ENCODE measurements around the gene OR5K1.

Gene OR5K1

DNA sequence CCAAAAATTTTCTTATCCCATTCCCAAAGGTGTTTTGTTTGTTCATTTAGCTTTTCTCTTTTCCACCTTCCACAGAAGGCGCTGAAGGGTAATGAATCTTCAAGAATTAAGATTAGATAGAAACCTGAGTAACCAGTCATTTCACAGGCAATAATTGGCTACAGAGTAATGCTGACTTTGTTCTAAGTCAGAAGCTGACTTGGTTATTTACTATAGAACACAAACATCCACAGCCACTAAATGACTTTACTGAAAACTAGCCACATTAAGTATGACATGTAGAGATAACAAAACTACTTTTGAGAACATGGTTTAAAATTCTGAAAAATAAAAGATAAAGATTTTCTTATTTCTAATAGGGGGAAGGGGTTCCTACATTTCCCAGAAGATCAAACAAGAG is 51.9 kb downstream of the OR5K1 start:
- no peak for DNase-seq (ENCODE audit: low spot score)

DNA sequence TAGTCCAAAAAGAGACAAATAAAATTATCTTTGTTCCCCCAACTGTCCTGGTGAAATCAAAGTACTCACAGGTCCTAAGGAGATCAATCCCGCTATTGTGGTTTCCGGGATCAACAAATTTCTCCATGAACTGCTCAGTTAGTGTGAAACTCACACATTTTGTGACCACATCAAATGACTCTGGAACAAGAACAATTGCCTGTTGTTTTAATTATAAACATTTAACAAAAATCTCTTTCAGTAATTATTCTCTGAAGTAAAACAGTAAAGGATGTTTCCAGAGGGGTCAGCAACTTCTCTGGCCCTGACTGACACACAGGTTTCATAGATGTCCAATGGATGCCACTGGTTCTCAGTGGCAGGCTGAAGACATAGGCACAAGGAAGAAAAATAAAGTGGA is 55.8 kb downstream of the OR5K1 start:
- no peak for DNase-seq (ENCODE audit: low spot score)

GRCh38 chr3:98519351-98519750 is 56.4 kb downstream of the OR5K1 start:
- DNase-seq (ENCODE audit: low spot score), result no peak

DNA sequence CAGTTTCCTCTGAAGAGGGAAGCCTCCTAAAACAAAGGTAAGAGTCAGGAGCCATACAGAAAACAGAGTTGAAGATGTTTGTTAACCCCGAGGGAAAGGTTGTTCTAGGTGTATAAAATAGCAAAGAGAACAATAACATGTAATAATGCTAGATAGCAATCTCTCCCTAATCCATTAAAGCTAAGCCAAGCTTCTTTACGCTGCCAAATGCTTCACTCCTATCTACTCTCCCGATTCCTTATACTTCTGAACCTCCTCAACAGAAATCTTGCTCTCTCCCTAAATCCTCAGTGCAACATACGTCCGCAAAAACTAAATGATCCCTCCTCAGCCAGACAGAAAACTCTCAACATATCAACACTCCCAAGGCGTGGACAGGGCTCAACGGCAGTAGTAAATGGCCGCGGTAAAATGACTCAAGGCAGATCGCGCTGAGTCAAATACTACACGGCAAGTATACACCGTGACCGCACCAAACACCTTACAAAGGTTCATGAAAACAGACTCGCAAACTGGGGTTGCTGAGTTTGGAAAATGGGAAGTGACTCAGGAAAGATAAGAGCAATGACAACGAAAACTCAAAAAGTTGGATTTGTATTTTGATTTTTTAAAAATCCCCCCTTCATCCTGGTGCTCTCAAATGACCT is 59.0 kb downstream of the OR5K1 start:
- DNase-seq (ENCODE audit: low spot score), result peak; percentile 41
